Lung (tissue), 12 donors: ENCODE measurements around the gene ACCSL. TPM values are rescaled to one million over a fixed set of nuclear protein-coding genes. Genes with fewer than 3 reads are reported as not detected.

Experiments
- ATAC-seq: fragments of 200-7000 bp; cut with Tn5 transposase; one replicate; pipeline ENCODE4 v1.9.1; 2020; ENCODE audit warnings: moderate number of reproducible peaks; ENCODE audit not compliant: insufficient read depth, low FRiP score
- DNase-seq, 3 donors: peaks; one replicate each; pipeline ENCODE4 v3.0.0-alpha.2; 2013 to 2017
- H3K27ac ChIP-seq, 2 donors: one replicate each; pipeline ENCODE4 v1.5.1; 2013; ENCODE audit warnings: mild to moderate bottlenecking in 2 of 2, moderate library complexity in 2 of 2, control low read depth in 1 of 2, inconsistent platforms in 1 of 2, low read depth in 1 of 2, low read length in 1 of 2
- H3K27me3 ChIP-seq, 3 donors: one replicate each; pipeline ENCODE4 v1.5.1; 2013; ENCODE audit warnings: low read length in 2 of 3; ENCODE audit not compliant: control insufficient read depth in 3 of 3, insufficient read depth in 3 of 3
- H3K36me3 ChIP-seq, 4 donors: one replicate each; pipeline ENCODE4 v1.5.1; 2013; ENCODE audit warnings: low read length in 4 of 4, mild to moderate bottlenecking in 1 of 4, moderate library complexity in 1 of 4; ENCODE audit not compliant: control insufficient read depth in 4 of 4, insufficient read depth in 4 of 4
- H3K4me1 ChIP-seq, 5 donors: one replicate each; pipeline ENCODE4 v1.5.1; 2013; ENCODE audit warnings: low read length in 5 of 5, mild to moderate bottlenecking in 2 of 5, moderate library complexity in 1 of 5; ENCODE audit not compliant: control insufficient read depth in 5 of 5, insufficient read depth in 5 of 5
- H3K4me3 ChIP-seq: one replicate; pipeline ENCODE4 v1.5.1; 2013; ENCODE audit warnings: mild to moderate bottlenecking, control low read depth, moderate library complexity
- H3K9ac ChIP-seq, 2 donors: one replicate each; pipeline ENCODE4 v1.5.1; 2013; ENCODE audit warnings: low read length in 2 of 2, control low read depth in 1 of 2; ENCODE audit not compliant: insufficient read depth in 1 of 2
- H3K9me3 ChIP-seq, 4 donors: one replicate each; pipeline ENCODE4 v1.5.1; 2013; ENCODE audit warnings: low read length in 3 of 4, mild to moderate bottlenecking in 1 of 4, moderate library complexity in 1 of 4; ENCODE audit not compliant: control insufficient read depth in 4 of 4, insufficient read depth in 3 of 4
- CTCF ChIP-seq: IDR thresholded peaks from 2 replicates; pipeline ENCODE4 v1.5.1; 2012; ENCODE audit warnings: mild to moderate bottlenecking; ENCODE audit errors: control extremely low read depth, extremely low read depth
- WGBS, 2 donors: extraction: QIAGEN DNeasy Blood & Tissue Kit; methylation state at CpG; one replicate each; pipeline ENCODE4 v1.1.7; 2013; 5-methylcytosine and 5-hydroxymethylcytosine counted together
- polyA plus RNA-seq, 2 donors: library from polyadenylated mRNA; stranded (reverse); fragments of 200-250 nt; gene quantifications; one replicate each; pipeline ENCODE4 v1.2.1, GENCODE V29; 2013
- total RNA-seq, 2 donors: library from RNA; depleted of rRNA in 1 of 2; stranded (reverse); fragments of >200 nt in 1 of 2; gene quantifications; one replicate each; pipeline ENCODE4 v1.2.1, GENCODE V29; 2014 to 2021
- donor health status: control.
- donor health status: control.
- donor health status: Bipolar disorder and iron deficiency.
- donor health status: healthy.
- donor health status: DM: yes; HTN: yes; CAD: no.

Gene ACCSL
- total and polyA plus RNA-seq, 4 donors = 0.02 to 0.14 TPM; not detected in 2

GRCh38 chr11:44011797-44012196 lies 36.0 kb upstream of the ACCSL start:
- DNase-seq = no peak
- no peak overlapping the region for H3K4me3 ChIP-seq
- H3K36me3 ChIP-seq = no peaks in the 10 kb centered on the region
- H3K4me1 ChIP-seq = peaks cover 0 to 5% (median 0%) of the 10 kb centered on the region in 5 donors
- no peak overlapping the region for H3K27ac ChIP-seq
- H3K9ac ChIP-seq = no peak overlapping the region
- no peaks in the 10 kb centered on the region for H3K27me3 ChIP-seq
- H3K9me3 ChIP-seq = no peaks in the 10 kb centered on the region
- WGBS, 2 donors = 74 to 93% methylated on average over 1 of the region's 1 CpG
- no peak for TF ChIP-seq CTCF
- ATAC-seq = no peak

- no peak for ATAC-seq
- TF ChIP-seq CTCF = no peak
- Histone ChIP-seq H3K9ac (no peak overlapping the region), H3K4me1 (peaks cover 6 to 8% (median 8%) of the 10 kb centered on the region in 5 donors), H3K27me3 (no peaks in the 10 kb centered on the region), H3K27ac (no peak overlapping the region), H3K4me3 (no peak overlapping the region), H3K9me3 (no peaks in the 10 kb centered on the region), H3K36me3 (no peaks in the 10 kb centered on the region)
- no peak for DNase-seq
- WGBS, 2 donors = 78 to 86% methylated on average over 8 of the region's 8 CpGs
These were observed 32.7 kb upstream of the ACCSL start for GRCh38 chr11:44014968-44015623.

GRCh38 chr11:44015624-44016007 lies 32.2 kb upstream of the ACCSL start:
- 94 to 96% methylated on average over 3 of the region's 3 CpGs for WGBS, 2 donors
- Histone ChIP-seq H3K36me3 (no peaks in the 10 kb centered on the region), H3K9ac (no peak overlapping the region), H3K27me3 (no peaks in the 10 kb centered on the region), H3K9me3 (no peaks in the 10 kb centered on the region), H3K27ac (no peak overlapping the region), H3K4me3 (no peak overlapping the region), H3K4me1 (peaks cover 6 to 8% (median 8%) of the 10 kb centered on the region in 5 donors)
- no peak for ATAC-seq
- no peak for DNase-seq
- no peak for TF ChIP-seq CTCF

GRCh38 chr11:44016131-44016530 lies 31.6 kb upstream of the ACCSL start:
- no peak for TF ChIP-seq CTCF
- Histone ChIP-seq H3K4me3 (no peak overlapping the region), H3K9ac (no peak overlapping the region), H3K4me1 (peaks cover 6 to 8% (median 8%) of the 10 kb centered on the region in 5 donors), H3K27me3 (no peaks in the 10 kb centered on the region), H3K36me3 (no peaks in the 10 kb centered on the region), H3K9me3 (no peaks in the 10 kb centered on the region), H3K27ac (no peak overlapping the region)
- WGBS, 2 donors = 76 to 79% methylated on average over 5 of the region's 5 CpGs
- DNase-seq = no peak
- no peak for ATAC-seq
